Cardiac fibroblast (primary cell): ENCODE data around the gene ACHE.
A peak's percentile ranks its signal among the peaks of the same experiment; 100 is the strongest.

Experiments
- DNase-seq, 2 donors: peaks; one replicate each; pipeline versions ENCODE4 v3.0.0 to v3.0.0-alpha.2; 2010; ENCODE audit warnings: low read depth in 2 of 2
- H3K4me3 ChIP-seq, 2 donors: replicated peaks in 1 of 2; 1 replicate in 1 of 2; 2 replicates in 1 of 2; pipeline ENCODE4 v1.5.1; 2011; ENCODE audit warnings: low read depth in 2 of 2, low read length in 2 of 2, mild to moderate bottlenecking in 2 of 2, moderate library complexity in 1 of 2
- CTCF ChIP-seq: IDR thresholded peaks from one replicate; pipeline ENCODE4 v1.5.1; 2011; ENCODE audit warnings: low read depth, mild to moderate bottlenecking, low read length, inconsistent platforms

Gene ACHE

GRCh38 chr7:100902638-100903037 lies 7.0 kb upstream of the ACHE start:
- no peak for TF ChIP-seq CTCF
- DNase-seq: no peak
- H3K4me3 ChIP-seq: no peak overlapping the region

- TF ChIP-seq CTCF: no peak
- no peak for DNase-seq
- H3K4me3 ChIP-seq: no peak overlapping the region
Observed at GRCh38 chr7:100901921-100902332, 6.2 kb upstream of the ACHE start.

- no peak for DNase-seq
- no peak overlapping the region for H3K4me3 ChIP-seq
- no peak for TF ChIP-seq CTCF
Observed at GRCh38 chr7:100900978-100901377, 5.3 kb upstream of the ACHE start.

- H3K4me3 ChIP-seq: no peak overlapping the region
- no peak for DNase-seq
- no peak for TF ChIP-seq CTCF
Observed at GRCh38 chr7:100899432-100899831, 3.7 kb upstream of the ACHE start.

- no peak for DNase-seq
- H3K4me3 ChIP-seq: no peak overlapping the region
- TF ChIP-seq CTCF: no peak
Observed at GRCh38 chr7:100897772-100898454, 2.2 kb upstream of the ACHE start.

- peak; percentile 65 for TF ChIP-seq CTCF
- H3K4me3 ChIP-seq: no peak overlapping the region
- no peak for DNase-seq
Observed at GRCh38 chr7:100896732-100897608, 1.3 kb upstream of the ACHE start.
